Endothelial cell of umbilical vein (primary cell): ENCODE results near the gene TMEM120B. TPM values are rescaled to one million over a fixed set of nuclear protein-coding genes. Genes with fewer than 3 reads are reported as not detected.

Experiments
- BruUV-seq: library from RNA; stranded (reverse); fragments of 400-500 nt; replicated peaks from 2 replicates; lab custom pipeline; 2021; lab: Mats Ljungman, UMichigan
- CTCF ChIA-PET: fragments of 300-600, 350-600 bp; sonication (Branson Sonifier 250); formaldehyde crosslinking; loops from one replicate; lab custom pipeline; 2021; ENCODE audit warnings: antibody characterized with exemption, inconsistent platforms; lab: Charles Lee
- POLR2A ChIA-PET: fragments of 300-600, 350-600 bp; sonication (Branson Sonifier 250); formaldehyde crosslinking; loops from one replicate; lab custom pipeline; 2021; ENCODE audit warnings: antibody characterized with exemption, inconsistent platforms; lab: Charles Lee
- DNase-seq: peaks from one replicate; pipeline ENCODE4 v3.0.0-alpha.2; 2011; ENCODE audit warnings: low read depth, low spot score
- FAIRE-seq: peaks from 2 replicates; lab custom pipeline; 2011; peaks lifted over from hg19 to GRCh38; lab: Jason Lieb, UNC
- H2AFZ ChIP-seq: 2 replicates; pipeline ENCODE4 v1.6.0; 2012; ENCODE audit warnings: low read depth, low read length, control low read depth, inconsistent platforms
- H3K27ac ChIP-seq: 2 replicates; pipeline ENCODE4 v1.5.1; 2011; ENCODE audit warnings: low read depth, mild to moderate bottlenecking, control low read depth, low read length, moderate library complexity; ENCODE audit not compliant: insufficient read depth
- H3K27me3 ChIP-seq, 2 experiments: 2 replicates each; pipeline versions ENCODE4 v1.6.0 to v1.6.1; 2011; ENCODE audit warnings: low read length in 2 of 2, mixed read lengths in 1 of 2; ENCODE audit not compliant: control insufficient read depth in 2 of 2, insufficient read depth in 2 of 2
- H3K36me3 ChIP-seq, 2 experiments: 2 replicates in 1 of 2; 3 replicates in 1 of 2; pipeline ENCODE4 v1.5.1; 2011; ENCODE audit warnings: low read length in 2 of 2, mild to moderate bottlenecking in 1 of 2, moderate library complexity in 1 of 2; ENCODE audit not compliant: control insufficient read depth in 2 of 2, insufficient read depth in 2 of 2; ENCODE audit errors: extremely low read depth in 1 of 2
- H3K4me1 ChIP-seq: 3 replicates; pipeline ENCODE4 v1.5.1; 2011; ENCODE audit warnings: mild to moderate bottlenecking, low read length; ENCODE audit not compliant: control insufficient read depth, insufficient read depth; ENCODE audit errors: extremely low read depth
- H3K4me2 ChIP-seq: 2 replicates; pipeline ENCODE4 v1.6.1; 2011; ENCODE audit warnings: low read length, control low read depth, mixed read lengths; ENCODE audit not compliant: insufficient read depth
- H3K4me3 ChIP-seq, 3 experiments: fragments of 200-600 bp in 1 of 3; sonication (generic), shearing (Covaris generic) in 1 of 3; replicated peaks in 1 of 3; 2 replicates each; pipeline ENCODE4 v1.5.1; 2011 to 2016; ENCODE audit warnings: control low read depth in 3 of 3, low read length in 3 of 3, mild to moderate bottlenecking in 2 of 3, inconsistent platforms in 1 of 3, low read depth in 1 of 3, moderate library complexity in 1 of 3; ENCODE audit not compliant: insufficient read depth in 1 of 3
- H3K79me2 ChIP-seq: 2 replicates; pipeline ENCODE4 v1.6.0; 2012; ENCODE audit warnings: low read length, inconsistent platforms; ENCODE audit not compliant: control insufficient read depth, insufficient read depth
- H3K9ac ChIP-seq: replicated peaks from 2 replicates; pipeline ENCODE3; 2011; ENCODE audit warnings: low read length, control low read depth; ENCODE audit not compliant: insufficient read depth; ENCODE audit errors: extremely low read depth
- H3K9me1 ChIP-seq: replicated peaks from 3 replicates; pipeline ENCODE4 v1.6.0; 2011; ENCODE audit warnings: mild to moderate bottlenecking, low read length; ENCODE audit not compliant: control insufficient read depth, insufficient read depth; ENCODE audit errors: extremely low read depth
- H3K9me3 ChIP-seq: replicated peaks from 2 replicates; pipeline ENCODE4 v1.5.1; 2012; ENCODE audit warnings: low read length, inconsistent platforms; ENCODE audit not compliant: control insufficient read depth, insufficient read depth
- H4K20me1 ChIP-seq: replicated peaks from 2 replicates; pipeline ENCODE3; 2011; ENCODE audit warnings: mild to moderate bottlenecking, low read length; ENCODE audit not compliant: control insufficient read depth, insufficient read depth; ENCODE audit errors: extremely low read depth
- CTCF ChIP-seq, 2 donors: IDR thresholded peaks; 1 replicate in 1 of 2; 2 replicates in 1 of 2; pipeline ENCODE4 v1.5.1; 2011; ENCODE audit warnings: low read length in 2 of 2, mild to moderate bottlenecking in 2 of 2, moderate library complexity in 2 of 2, control low read depth in 1 of 2, inconsistent platforms in 1 of 2, low read depth in 1 of 2; ENCODE audit not compliant: insufficient read depth in 1 of 2; ENCODE audit errors: extremely low read depth in 1 of 2
- EZH2 ChIP-seq: IDR thresholded peaks from 2 replicates; pipeline ENCODE4 v1.6.1; 2012; ENCODE audit warnings: borderline replicate concordance, low read depth, mild to moderate bottlenecking, moderate library complexity, low read length, inconsistent platforms; ENCODE audit not compliant: severe bottlenecking
- FOS ChIP-seq: IDR thresholded peaks from 2 replicates; pipeline ENCODE4 v1.6.1; 2011; ENCODE audit warnings: mild to moderate bottlenecking, low read length, moderate library complexity, borderline replicate concordance; ENCODE audit not compliant: insufficient read depth
- GATA2 ChIP-seq: IDR thresholded peaks from 2 replicates; pipeline ENCODE4 v1.7.0; 2011; ENCODE audit warnings: low read depth, mild to moderate bottlenecking, moderate library complexity, mixed read lengths, low read length; ENCODE audit not compliant: insufficient read length, insufficient read depth
- JUN ChIP-seq: IDR thresholded peaks from 2 replicates; pipeline ENCODE4 v1.6.1; 2011; ENCODE audit warnings: borderline replicate concordance, low read depth; ENCODE audit not compliant: insufficient read length, insufficient read depth
- MAX ChIP-seq: IDR thresholded peaks from 2 replicates; pipeline ENCODE4 v1.6.1; 2011; ENCODE audit not compliant: insufficient read depth, insufficient read length
- MYC ChIP-seq: IDR thresholded peaks from one replicate; pipeline ENCODE4 v1.6.1; 2011; ENCODE audit warnings: mild to moderate bottlenecking, low read depth, low read length
- POLR2A ChIP-seq: IDR thresholded peaks from 2 replicates; pipeline ENCODE4 v1.6.1; 2012; ENCODE audit warnings: low read depth, mild to moderate bottlenecking, control low read depth, low read length
- POLR2AphosphoS5 ChIP-seq: IDR thresholded peaks from 2 replicates; pipeline ENCODE4 v1.6.1; 2012; ENCODE audit warnings: low read depth, mild to moderate bottlenecking, control low read depth, low read length, moderate library complexity; ENCODE audit not compliant: insufficient read depth
- dilution Hi-C: fragments of 300-500 bp; cut with MboI; formaldehyde crosslinking; loops from one replicate; pipeline ENCODE4 v1.15.0; 2019; ENCODE audit warnings: low sequenced_read_pairs; ENCODE audit not compliant: extremely low pct_ligation_motif_present
- intact Hi-C: fragments of 100-400 bp; cut with micrococcal nuclease; formaldehyde crosslinking; loops from one replicate; pipeline ENCODE4 v1.10.0; 2022
- polyA plus RNA-seq, 4 experiments: library from polyadenylated mRNA; depleted of rRNA in 3 of 4; stranded (reverse) in 3 of 4; unstranded in 1 of 4; fragments of >200 nt; gene quantifications; 2 replicates each; pipeline versions ENCODE4 v1.2.1 to v1.2.3, GENCODE V29; 2011 to 2012; ENCODE audit warnings: missing spikeins in 1 of 4
- total RNA-seq: library from RNA; stranded (reverse); gene quantifications from 2 replicates; pipeline ENCODE4 v1.2.3, GENCODE V29; 2021

TMEM120B gene
- total and polyA plus RNA-seq, 2 donors (not counting 3 experiments of a cell fraction or from before 2014, with no cell fraction given) = 10.4 to 12.8 TPM

- FAIRE-seq = no peak
- dilution Hi-C loops = no loop called here
These were observed 43.0 kb upstream of the TMEM120B start, which contains the start of gene MORN3 for GRCh38 chr12:121669521-121669900. TSS of gene MORN3 (minus strand) at chr12:121669654. CDS start at chr12:121669483, 171 bp downstream.

More at GRCh38 chr12:121669521-121669900, 43.0 kb upstream of the TMEM120B start, which contains the start of gene MORN3:
- intact Hi-C loops = no loop called here
- CTCF ChIA-PET = interaction anchor here (1.2 to 7.6 kb wide), 16 partner anchors 10 to 169 kb away, joined by 3 to 671 read pairs (median 14); partner anchors contain the start of genes KDM2B and ORAI1
- Histone ChIP-seq H3K9ac (no peak within 1 kb of the TSS), H2AFZ (no peak within 1 kb of the TSS), H3K4me3 (no peak within 1 kb of the TSS), H3K9me3 (no peaks in the 10 kb centered on the region), H3K79me2 (no peaks in the 10 kb centered on the region), H3K9me1 (no peaks in the 10 kb centered on the region), H3K27ac (no peak within 1 kb of the TSS), H3K4me1 (peaks cover 4% of the 10 kb centered on the region), H3K27me3 (no peaks in the 10 kb centered on the region), H3K4me2 (no peak within 1 kb of the TSS), H3K36me3 (no peaks in the 10 kb centered on the region), H4K20me1 (no peaks in the 10 kb centered on the region)
- no TSS peak for BruUV-seq
- POLR2A ChIA-PET = no interaction called here
- no peak for DNase-seq
- TF ChIP-seq JUN = no peak
- TF ChIP-seq EZH2 = no peak
- no peak for TF ChIP-seq POLR2A
- no peak for TF ChIP-seq FOS
- no peak for TF ChIP-seq MAX
- TF ChIP-seq CTCF (IDR thresholded peaks at IDR 0.05; ENCODE audit: extremely low read depth in 1 of 2, insufficient read depth in 1 of 2, low read depth in 1 of 2, low read length in 2 of 2) = no peak
- TF ChIP-seq MYC = no peak
- TF ChIP-seq POLR2AphosphoS5 = no peak
- TF ChIP-seq GATA2 = no peak
